ENCODE measurements around the gene GRM3.

Gene GRM3

DNA sequence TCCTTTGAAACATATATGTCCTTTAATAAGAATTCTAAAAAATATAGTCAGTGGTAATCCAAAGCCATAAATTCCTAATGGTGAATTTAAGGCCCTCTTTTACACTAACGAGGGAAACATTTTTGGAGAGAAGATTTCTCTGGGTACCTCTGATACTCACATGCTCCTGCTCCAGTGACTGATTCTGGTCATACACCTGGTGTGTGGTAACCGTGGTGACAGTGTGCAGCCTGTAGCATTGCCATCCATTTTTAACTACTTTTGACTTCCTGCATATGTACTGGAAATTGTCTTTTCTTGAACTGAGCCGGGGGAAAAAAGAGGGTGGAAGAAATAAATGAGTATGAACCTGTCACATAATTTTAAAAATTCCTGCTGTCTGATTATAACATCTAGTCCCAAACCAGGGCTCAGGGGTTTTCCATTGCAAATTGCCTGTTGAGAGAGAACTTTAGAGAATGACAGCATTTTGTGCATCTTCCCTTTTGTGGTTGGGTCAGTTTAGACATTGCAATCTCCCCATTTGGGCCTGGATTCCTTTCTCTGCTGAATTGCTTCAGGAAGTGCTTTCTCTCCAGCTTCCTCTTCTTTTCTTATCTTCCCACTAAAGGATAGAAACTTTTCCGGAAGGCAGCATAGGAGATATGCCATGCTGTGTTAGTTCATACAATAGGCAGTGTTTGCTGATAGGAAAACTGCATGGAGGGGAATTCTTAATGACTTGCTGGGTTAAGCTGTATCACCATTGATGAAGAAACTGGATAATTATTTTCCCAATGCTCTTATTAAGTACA, 125.5 kb downstream of the GRM3 start:
- no peak overlapping the region for H3K27ac ChIP-seq

DNA sequence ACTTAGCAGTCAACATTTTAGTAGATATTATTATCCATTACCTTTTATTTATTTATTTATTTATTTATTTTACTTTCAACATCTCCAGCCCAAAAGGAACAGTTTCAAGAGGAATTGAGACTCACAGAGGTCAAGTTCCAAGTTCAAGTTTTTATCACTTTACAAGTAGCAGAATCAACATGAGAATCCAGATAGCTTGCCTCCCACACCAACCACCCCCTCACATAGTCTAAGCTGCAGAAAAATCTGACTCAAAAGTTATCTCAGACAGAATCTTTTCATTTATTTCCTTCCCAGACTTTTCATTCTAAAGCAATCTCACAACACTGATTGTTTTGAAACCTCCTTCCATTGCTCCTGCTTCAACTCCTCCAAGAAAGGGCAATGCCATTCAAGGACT, 129.6 kb downstream of the GRM3 start:
- no peak overlapping the region for H3K27ac ChIP-seq
- TF ChIP-seq, protein P1, sequence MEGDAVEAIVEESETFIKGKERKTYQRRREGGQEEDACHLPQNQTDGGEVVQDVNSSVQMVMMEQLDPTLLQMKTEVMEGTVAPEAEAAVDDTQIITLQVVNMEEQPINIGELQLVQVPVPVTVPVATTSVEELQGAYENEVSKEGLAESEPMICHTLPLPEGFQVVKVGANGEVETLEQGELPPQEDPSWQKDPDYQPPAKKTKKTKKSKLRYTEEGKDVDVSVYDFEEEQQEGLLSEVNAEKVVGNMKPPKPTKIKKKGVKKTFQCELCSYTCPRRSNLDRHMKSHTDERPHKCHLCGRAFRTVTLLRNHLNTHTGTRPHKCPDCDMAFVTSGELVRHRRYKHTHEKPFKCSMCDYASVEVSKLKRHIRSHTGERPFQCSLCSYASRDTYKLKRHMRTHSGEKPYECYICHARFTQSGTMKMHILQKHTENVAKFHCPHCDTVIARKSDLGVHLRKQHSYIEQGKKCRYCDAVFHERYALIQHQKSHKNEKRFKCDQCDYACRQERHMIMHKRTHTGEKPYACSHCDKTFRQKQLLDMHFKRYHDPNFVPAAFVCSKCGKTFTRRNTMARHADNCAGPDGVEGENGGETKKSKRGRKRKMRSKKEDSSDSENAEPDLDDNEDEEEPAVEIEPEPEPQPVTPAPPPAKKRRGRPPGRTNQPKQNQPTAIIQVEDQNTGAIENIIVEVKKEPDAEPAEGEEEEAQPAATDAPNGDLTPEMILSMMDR (IDR thresholded peaks at IDR 0.05), result no peak
- TF ChIP-seq ZFX (IDR thresholded peaks at IDR 0.05; ENCODE audit: borderline replicate concordance), result no peak

More for the DNA sequence above, 125.5 kb downstream of the GRM3 start:
- TF ChIP-seq ZFX (IDR thresholded peaks at IDR 0.05; ENCODE audit: borderline replicate concordance), result no peak
- TF ChIP-seq, protein P1 (IDR thresholded peaks at IDR 0.05), result no peak

DNA sequence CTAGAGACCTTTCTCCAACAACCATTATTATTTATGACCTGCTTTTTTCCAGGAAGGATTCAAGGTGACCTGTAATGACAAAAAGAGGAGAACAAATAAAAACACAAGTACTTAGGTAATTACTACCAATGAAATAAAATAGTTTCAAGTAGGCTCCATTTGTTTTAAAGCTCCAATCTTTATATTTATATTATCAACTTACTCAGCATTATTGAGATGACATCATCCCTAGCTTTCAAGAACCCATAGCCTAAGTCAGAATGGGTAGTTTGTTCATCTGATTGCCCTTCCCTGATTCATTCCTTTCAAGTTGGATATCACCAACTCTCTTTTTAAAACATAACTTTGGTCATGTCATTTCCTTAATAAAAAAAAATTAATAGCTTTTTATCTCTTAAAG, 131.5 kb downstream of the GRM3 start:
- TF ChIP-seq, protein P1 (IDR thresholded peaks at IDR 0.05), result no peak
- no peak for TF ChIP-seq ZFX (IDR thresholded peaks at IDR 0.05; ENCODE audit: borderline replicate concordance)
- H3K27ac ChIP-seq, result no peak overlapping the region

DNA sequence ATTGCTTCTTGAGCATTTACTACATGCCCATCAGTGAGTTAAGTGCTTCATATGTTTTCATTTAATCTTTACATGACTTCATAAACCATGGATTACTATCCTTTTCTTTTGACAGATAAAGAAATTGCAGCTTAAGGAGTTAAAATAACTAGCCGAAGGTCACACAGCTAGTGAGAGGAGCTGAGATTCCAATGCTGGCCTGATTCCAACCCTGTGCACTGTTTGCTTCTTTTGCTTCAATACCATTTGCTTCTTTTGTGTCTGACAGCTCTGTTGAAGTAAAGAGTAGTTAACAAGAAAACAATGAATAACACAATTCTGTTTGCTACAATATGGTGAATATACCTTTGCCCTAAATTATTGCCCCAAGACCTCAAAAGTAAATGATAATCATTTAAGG, 132.4 kb downstream of the GRM3 start:
- TF ChIP-seq ZFX (IDR thresholded peaks at IDR 0.05; ENCODE audit: borderline replicate concordance), result no peak
- TF ChIP-seq, protein P1 (IDR thresholded peaks at IDR 0.05), result no peak

DNA sequence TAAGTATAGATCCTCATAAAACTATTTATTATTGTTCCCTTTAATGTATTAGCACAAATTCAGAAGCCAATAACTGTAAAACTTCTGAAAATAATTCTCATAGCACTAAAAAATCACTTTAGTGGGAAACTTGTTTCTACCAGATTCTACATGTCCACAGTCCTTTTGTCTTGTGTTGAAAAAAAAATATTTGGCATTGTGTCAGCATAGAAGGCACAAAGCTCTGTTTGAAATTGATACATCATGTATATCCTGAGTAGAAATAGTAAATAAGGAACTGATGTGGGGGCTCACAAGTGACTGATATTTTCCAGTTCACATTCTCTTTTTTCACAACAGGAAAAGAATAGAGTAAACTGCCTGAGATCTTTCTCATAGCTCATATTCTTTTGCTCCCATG, 134.6 kb downstream of the GRM3 start:
- H3K27ac ChIP-seq, result no peak overlapping the region
- TF ChIP-seq, protein P1 (IDR thresholded peaks at IDR 0.05), result no peak
- TF ChIP-seq ZFX (IDR thresholded peaks at IDR 0.05; ENCODE audit: borderline replicate concordance), result no peak

More for the DNA sequence above, 132.4 kb downstream of the GRM3 start:
- no peak overlapping the region for H3K27ac ChIP-seq

DNA sequence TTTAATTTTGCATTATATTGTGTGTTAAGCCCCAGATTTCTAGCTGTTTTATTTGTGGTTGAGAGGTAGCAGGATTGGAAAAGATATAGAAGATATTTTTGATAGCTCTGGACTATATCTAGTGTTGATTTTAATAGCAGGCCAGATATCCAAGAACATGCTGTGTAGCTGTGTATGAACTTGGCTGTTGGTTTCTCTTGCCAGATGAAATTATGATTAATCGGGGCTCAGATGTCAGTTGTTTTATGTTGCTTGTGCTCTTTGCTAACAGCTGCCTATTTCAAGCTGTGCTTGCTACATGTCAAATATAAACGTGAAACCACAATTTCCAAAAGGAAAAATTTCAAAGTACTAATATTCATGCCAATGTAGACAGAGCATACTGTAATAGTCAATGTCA, 141.1 kb downstream of the GRM3 start:
- TF ChIP-seq, protein P1 (IDR thresholded peaks at IDR 0.05), result no peak
- TF ChIP-seq ZFX (IDR thresholded peaks at IDR 0.05; ENCODE audit: borderline replicate concordance), result no peak
- no peak overlapping the region for H3K27ac ChIP-seq

DNA sequence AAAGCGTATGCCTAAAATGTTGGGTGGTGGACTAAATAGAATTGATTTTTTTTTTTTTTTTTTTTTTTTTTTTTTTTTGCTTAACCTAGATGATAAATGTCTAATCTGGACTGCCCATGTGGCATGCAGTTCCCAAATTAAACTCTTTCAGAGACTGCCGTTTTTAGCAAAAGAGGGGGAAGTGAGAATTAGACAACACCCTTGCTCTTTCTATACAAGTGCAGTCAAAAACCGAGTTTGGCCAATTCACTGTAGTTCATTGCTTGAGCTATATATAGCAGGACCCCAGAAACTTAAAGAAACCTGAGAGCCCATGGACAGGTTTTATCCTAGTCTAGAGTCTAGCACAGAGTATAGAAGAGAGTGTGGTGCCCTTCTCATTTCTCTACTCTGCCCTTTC, 141.9 kb downstream of the GRM3 start:
- H3K27ac ChIP-seq, result no peak overlapping the region
- TF ChIP-seq, protein P1 (IDR thresholded peaks at IDR 0.05), result no peak
- TF ChIP-seq ZFX (IDR thresholded peaks at IDR 0.05; ENCODE audit: borderline replicate concordance), result no peak

Measured in 22Rv1 (cell line).